CD4-positive, alpha-beta memory T cell (primary cell): ENCODE measurements around the gene ZNF646. TPM values are rescaled to one million over a fixed set of nuclear protein-coding genes. Genes with fewer than 3 reads are reported as not detected.

Source experiments
- CTCF ChIA-PET: fragments of 350-600 bp; sonication (Branson Sonifier 250); formaldehyde crosslinking; loops from one replicate; lab custom pipeline; 2021; ENCODE audit warnings: inconsistent platforms; ENCODE audit not compliant: partially characterized antibody; lab: Charles Lee
- POLR2A ChIA-PET: fragments of 350-600 bp; sonication (Branson Sonifier 250); formaldehyde crosslinking; loops from one replicate; lab custom pipeline; 2021; ENCODE audit not compliant: partially characterized antibody; lab: Charles Lee
- DNase-seq, 5 donors: peaks; one replicate each; pipeline versions ENCODE4 v3.0.0 to v3.0.0-alpha.2; 2020 to 2022; ENCODE audit warnings: mixed read lengths in 1 of 5
- H3K27ac ChIP-seq: one replicate; pipeline ENCODE4 v1.7.0; 2013; ENCODE audit warnings: low read depth, low read length
- H3K27me3 ChIP-seq: 2 replicates; pipeline ENCODE4 v1.7.0; 2013; ENCODE audit warnings: mild to moderate bottlenecking, low read length, moderate library complexity; ENCODE audit not compliant: insufficient read depth
- H3K36me3 ChIP-seq: 2 replicates; pipeline ENCODE4 v1.7.0; 2013; ENCODE audit warnings: mild to moderate bottlenecking, low read length, moderate library complexity; ENCODE audit not compliant: insufficient read depth
- H3K4me1 ChIP-seq: 2 replicates; pipeline ENCODE4 v1.7.0; 2013; ENCODE audit warnings: mild to moderate bottlenecking, low read length, moderate library complexity; ENCODE audit not compliant: insufficient read depth
- H3K4me3 ChIP-seq, 2 donors: one replicate each; pipeline ENCODE4 v1.7.0; 2013; ENCODE audit warnings: low read length in 2 of 2, mild to moderate bottlenecking in 1 of 2
- H3K9me3 ChIP-seq, 2 donors: one replicate each; pipeline ENCODE4 v1.7.0; 2013; ENCODE audit warnings: low read length in 2 of 2, control low read depth in 1 of 2; ENCODE audit not compliant: control insufficient read depth in 1 of 2
- H3K27ac Mint-ChIP-seq, 7 donors: one replicate each; pipeline ENCODE4 v1.8.0; 2020 to 2021; ENCODE audit warnings: mixed read lengths in 7 of 7, mild to moderate bottlenecking in 6 of 7, inconsistent platforms in 3 of 7, moderate library complexity in 3 of 7
- H3K27me3 Mint-ChIP-seq, 2 donors: one replicate each; pipeline ENCODE4 v1.8.0; 2020 to 2021; ENCODE audit warnings: mixed read lengths in 2 of 2
- H3K36me3 Mint-ChIP-seq, 2 donors: one replicate each; pipeline ENCODE4 v1.8.0; 2020 to 2021; ENCODE audit warnings: mixed read lengths in 2 of 2, inconsistent platforms in 1 of 2, mild to moderate bottlenecking in 1 of 2
- H3K4me1 Mint-ChIP-seq, 4 donors: one replicate each; pipeline ENCODE4 v1.8.0; 2020 to 2021; ENCODE audit warnings: mixed read lengths in 4 of 4, mild to moderate bottlenecking in 1 of 4
- H3K4me3 Mint-ChIP-seq, 8 donors: one replicate each; pipeline ENCODE4 v1.8.0; 2020 to 2021; ENCODE audit warnings: mixed read lengths in 8 of 8, mild to moderate bottlenecking in 7 of 8, moderate library complexity in 6 of 8, inconsistent platforms in 3 of 8
- H3K9me3 Mint-ChIP-seq, 8 donors: one replicate each; pipeline ENCODE4 v1.8.0; 2020 to 2021; ENCODE audit warnings: mixed read lengths in 8 of 8, mild to moderate bottlenecking in 5 of 8, inconsistent platforms in 3 of 8, moderate library complexity in 1 of 8
- intact Hi-C: fragments of 100-400 bp; cut with micrococcal nuclease; formaldehyde crosslinking; loops from one replicate; pipeline ENCODE4 v1.15.1; 2023
- polyA plus RNA-seq, 2 donors: library from polyadenylated mRNA; unstranded; fragments of 300-500 nt; fragmentation: Illumina TruSeq; gene quantifications; one replicate each; pipeline ENCODE4 v1.2.3, GENCODE V29; 2021
- total RNA-seq, 2 experiments: library from RNA; stranded (reverse); gene quantifications; one replicate each; pipeline ENCODE4 v1.2.3, GENCODE V29; 2021

ZNF646 gene
- total and polyA plus RNA-seq, 4 experiments from 2014 or later, result 0.77 to 47.0 (median 27.9) TPM

GRCh38 chr16:31110106-31111034 lies 36.1 kb downstream of the ZNF646 start:
- CTCF ChIA-PET, result interaction anchor here (3.1 kb wide), 1 partner anchor 32 kb away, joined by 10 read pairs; no protein-coding TSS in a partner anchor
- H3K27ac Mint-ChIP-seq, result peak overlapping the region in 3 of 7 donors; percentile 56 to 70 (median 59)
- POLR2A ChIA-PET, result interaction anchor here (0.7 to 3.0 kb wide), 3 partner anchors 7 to 70 kb away, joined by 3 to 15 read pairs (median 8); partner anchors contain the start of genes FUS and KAT8

DNA sequence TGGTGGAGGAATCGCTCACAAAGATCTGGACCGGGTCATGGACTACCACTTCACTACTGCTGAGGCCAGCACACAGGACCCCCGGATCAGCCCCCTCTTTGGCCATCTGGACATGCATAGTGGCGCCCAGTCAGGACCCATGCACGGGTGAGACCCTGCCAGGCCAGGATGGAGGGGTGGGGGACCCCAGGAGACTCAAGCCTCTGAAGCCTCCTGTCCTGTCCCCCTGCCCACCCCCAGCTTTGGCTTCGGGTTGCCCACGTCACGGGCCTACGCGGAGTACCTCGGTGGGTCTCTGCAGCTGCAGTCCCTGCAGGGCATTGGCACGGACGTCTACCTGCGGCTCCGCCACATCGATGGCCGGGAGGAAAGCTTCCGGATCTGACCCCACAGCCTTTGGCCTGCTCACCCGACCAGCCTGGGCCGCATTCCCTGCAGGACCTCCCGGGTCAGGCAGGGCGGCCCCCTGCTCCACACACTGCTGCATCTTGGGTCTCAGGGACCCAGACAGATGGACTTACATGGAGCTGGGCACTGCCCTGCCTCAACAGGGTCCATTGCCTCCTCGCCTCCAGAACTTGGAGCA lies 37.8 kb downstream of the ZNF646 start:
- H3K36me3 Mint-ChIP-seq, result peaks cover 3 to 20% of the 10 kb centered on the region in 2 donors
- CTCF ChIA-PET, result interaction anchor here (3.1 kb wide), 1 partner anchor 30 kb away, joined by 10 read pairs; no protein-coding TSS in a partner anchor
- no peak overlapping the region for H3K4me3 Mint-ChIP-seq
- no peak overlapping the region for H3K27ac ChIP-seq
- H3K27ac Mint-ChIP-seq, result peak overlapping the region in 1 of 7 donors; percentile 42
- H3K27me3 Mint-ChIP-seq, result no peaks in the 10 kb centered on the region
- peaks cover 7 to 19% (median 13%) of the 10 kb centered on the region in 4 donors for H3K4me1 Mint-ChIP-seq
- no peaks in the 10 kb centered on the region for H3K9me3 ChIP-seq
- no peak overlapping the region for H3K4me3 ChIP-seq
- no peaks in the 10 kb centered on the region for H3K27me3 ChIP-seq
- peaks cover 6% of the 10 kb centered on the region for H3K36me3 ChIP-seq
- POLR2A ChIA-PET, result interaction anchor here (0.8 to 0.9 kb wide), 2 partner anchors 30 to 68 kb away, joined by 3 to 4 read pairs; partner anchors contain the start of gene FUS
- no peak for DNase-seq
- peaks cover 0 to 2% (median 0%) of the 10 kb centered on the region in 8 donors for H3K9me3 Mint-ChIP-seq
- intact Hi-C loops, result no loop called here
- H3K4me1 ChIP-seq, result peaks cover 16% of the 10 kb centered on the region

More at GRCh38 chr16:31110106-31111034, 36.1 kb downstream of the ZNF646 start:
- DNase-seq, result no peak
- Histone ChIP-seq H3K27ac (no peak overlapping the region), H3K27me3 (no peaks in the 10 kb centered on the region), H3K4me3 (no peak overlapping the region), H3K9me3 (no peaks in the 10 kb centered on the region), H3K4me1 (peaks cover 20% of the 10 kb centered on the region), H3K36me3 (peaks cover 6% of the 10 kb centered on the region)
- intact Hi-C loops, result no loop called here
- Mint-ChIP-seq H3K36me3 (peaks cover 3 to 20% of the 10 kb centered on the region in 2 donors), H3K4me3 (peak overlapping the region in 7 of 8 donors; percentile 26 to 74 (median 57)), H3K4me1 (peaks cover 8 to 23% (median 15%) of the 10 kb centered on the region in 4 donors), H3K9me3 (peaks cover 0 to 2% (median 0%) of the 10 kb centered on the region in 8 donors), H3K27me3 (no peaks in the 10 kb centered on the region)

DNA sequence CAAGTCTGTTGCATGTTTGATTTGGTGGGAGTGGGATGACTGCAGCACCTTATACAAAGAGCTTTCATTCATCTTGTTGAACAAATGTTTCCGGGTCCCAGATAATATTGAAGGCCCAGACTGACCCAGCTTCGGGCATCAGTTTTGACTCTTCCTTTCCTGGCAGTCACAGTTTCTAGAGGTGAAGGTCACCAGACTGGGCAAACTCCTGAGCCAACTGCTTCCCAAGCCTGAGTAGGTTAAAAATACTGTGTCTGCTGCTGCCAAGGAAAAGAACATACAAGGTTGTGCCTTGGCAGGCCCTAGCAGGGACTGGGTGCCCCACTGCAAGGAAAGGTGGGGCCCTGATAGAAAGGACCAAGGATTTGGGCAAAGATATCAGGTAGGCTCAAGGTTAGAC lies 38.5 kb downstream of the ZNF646 start:
- POLR2A ChIA-PET, result interaction anchor here (1.6 kb wide), 1 partner anchor 67 kb away, joined by 8 read pairs; the partner anchor contains the start of gene FUS
- H3K4me3 ChIP-seq, result no peak overlapping the region
- intact Hi-C loops, result no loop called here
- peaks cover 0 to 2% (median 0%) of the 10 kb centered on the region in 8 donors for H3K9me3 Mint-ChIP-seq
- no peak overlapping the region for H3K27ac Mint-ChIP-seq
- peaks cover 6% of the 10 kb centered on the region for H3K36me3 ChIP-seq
- no peaks in the 10 kb centered on the region for H3K9me3 ChIP-seq
- no peaks in the 10 kb centered on the region for H3K27me3 Mint-ChIP-seq
- peaks cover 12% of the 10 kb centered on the region for H3K4me1 ChIP-seq
- H3K27ac ChIP-seq, result no peak overlapping the region
- CTCF ChIA-PET, result no interaction called here
- peak overlapping the region in 1 of 8 donors; percentile 6 for H3K4me3 Mint-ChIP-seq
- no peaks in the 10 kb centered on the region for H3K27me3 ChIP-seq
- no peak for DNase-seq
- H3K4me1 Mint-ChIP-seq, result peaks cover 4 to 20% (median 10%) of the 10 kb centered on the region in 4 donors
- peaks cover 3 to 23% of the 10 kb centered on the region in 2 donors for H3K36me3 Mint-ChIP-seq

DNA sequence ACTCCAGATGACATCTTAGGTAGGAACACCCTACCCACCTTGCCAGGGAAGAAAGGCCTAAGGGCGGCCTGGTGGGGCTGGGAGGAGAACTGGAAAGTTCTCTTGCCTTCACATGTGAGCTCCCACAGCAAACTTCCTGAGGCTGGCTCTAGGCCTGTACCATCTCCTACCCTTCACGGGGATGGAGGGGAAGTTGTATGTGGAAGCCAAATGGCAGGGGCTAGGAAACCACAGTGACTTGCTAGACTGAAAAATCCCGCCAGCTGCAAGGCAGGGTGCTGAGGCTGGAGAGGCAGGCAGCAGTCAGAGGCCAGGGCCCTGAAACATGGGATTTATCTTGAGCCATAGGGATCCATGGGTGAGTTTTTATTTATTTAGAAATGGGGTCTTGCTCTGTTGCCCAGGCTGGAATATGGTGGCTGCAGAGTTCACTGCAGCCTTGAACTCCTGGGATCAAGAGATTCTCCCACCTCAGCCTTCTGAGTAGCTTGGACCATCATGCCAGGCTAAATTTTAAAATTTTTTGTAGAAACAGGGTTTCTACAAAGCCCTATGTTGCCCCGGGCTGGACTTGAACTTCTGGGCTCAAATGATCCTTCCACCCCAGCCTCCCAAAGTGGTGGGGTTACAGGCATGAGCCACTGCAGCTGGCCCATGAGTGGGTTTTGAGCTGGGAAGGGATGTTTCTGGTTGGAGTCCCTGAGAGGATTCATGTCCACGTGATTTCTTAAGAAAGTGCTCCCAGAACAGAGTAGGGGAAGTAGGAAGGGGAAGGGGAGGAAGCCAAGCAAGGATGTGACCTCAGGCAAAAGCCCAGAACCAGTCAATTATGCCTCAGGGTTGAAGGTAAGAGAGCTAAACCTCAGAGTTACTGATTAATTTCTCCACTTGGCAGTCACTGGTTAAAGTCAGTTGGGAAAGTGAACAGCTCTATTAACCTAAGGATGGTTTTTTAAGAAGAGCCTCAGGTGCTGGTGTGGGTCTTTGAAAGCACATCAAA lies 39.2 kb downstream of the ZNF646 start:
- no peak for DNase-seq
- peaks cover 0 to 2% (median 0%) of the 10 kb centered on the region in 8 donors for H3K9me3 Mint-ChIP-seq
- H3K4me1 Mint-ChIP-seq, result peaks cover 6 to 22% (median 12%) of the 10 kb centered on the region in 4 donors
- H3K4me3 Mint-ChIP-seq, result no peak overlapping the region
- H3K4me3 ChIP-seq, result no peak overlapping the region
- no peaks in the 10 kb centered on the region for H3K27me3 Mint-ChIP-seq
- H3K27ac ChIP-seq, result no peak overlapping the region
- H3K4me1 ChIP-seq, result peaks cover 13% of the 10 kb centered on the region
- H3K27ac Mint-ChIP-seq, result peak overlapping the region in 3 of 7 donors; percentile 14 to 80 (median 22)
- no peaks in the 10 kb centered on the region for H3K9me3 ChIP-seq
- CTCF ChIA-PET, result interaction anchor here (0.6 to 1.5 kb wide), 2 partner anchors 29 to 45 kb away, joined by 3 to 4 read pairs; no protein-coding TSS in a partner anchor
- no peaks in the 10 kb centered on the region for H3K27me3 ChIP-seq
- peaks cover 6% of the 10 kb centered on the region for H3K36me3 ChIP-seq
- intact Hi-C loops, result no loop called here
- POLR2A ChIA-PET, result interaction anchor here (1.6 kb wide), 1 partner anchor 67 kb away, joined by 8 read pairs; the partner anchor contains the start of gene FUS
- H3K36me3 Mint-ChIP-seq, result peaks cover 3 to 28% of the 10 kb centered on the region in 2 donors

DNA sequence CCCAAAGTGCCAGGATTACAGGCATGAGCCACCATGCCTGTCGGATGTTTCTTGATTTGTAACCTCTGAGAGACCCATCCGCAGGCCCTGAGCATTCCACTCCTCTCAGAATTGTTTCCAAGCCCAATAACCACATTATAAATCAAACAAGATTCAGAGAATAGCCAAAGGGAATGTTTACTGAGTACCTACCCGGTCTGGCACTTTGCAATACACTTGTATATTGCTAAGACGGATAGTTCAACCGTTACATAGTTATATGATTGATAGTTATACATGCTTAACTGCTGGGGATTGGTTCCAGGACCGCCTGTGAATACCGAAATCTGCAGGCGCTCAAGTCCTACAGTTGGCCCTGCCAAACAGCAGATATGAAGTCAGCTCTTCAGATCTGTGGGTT lies 40.2 kb downstream of the ZNF646 start:
- Histone ChIP-seq H3K4me1 (peaks cover 11% of the 10 kb centered on the region), H3K4me3 (no peak overlapping the region), H3K27me3 (no peaks in the 10 kb centered on the region), H3K27ac (no peak overlapping the region), H3K36me3 (peaks cover 16% of the 10 kb centered on the region), H3K9me3 (no peaks in the 10 kb centered on the region)
- Mint-ChIP-seq H3K9me3 (peaks cover 0 to 2% (median 0%) of the 10 kb centered on the region in 8 donors), H3K4me3 (peak overlapping the region in 1 of 8 donors; percentile 17), H3K27ac (no peak overlapping the region), H3K4me1 (peaks cover 9 to 25% (median 15%) of the 10 kb centered on the region in 4 donors), H3K36me3 (peaks cover 3 to 32% of the 10 kb centered on the region in 2 donors), H3K27me3 (no peaks in the 10 kb centered on the region)
- POLR2A ChIA-PET, result interaction anchor here (1.6 kb wide), 1 partner anchor 66 kb away, joined by 8 read pairs; the partner anchor contains the start of gene FUS
- DNase-seq, result no peak
- CTCF ChIA-PET, result interaction anchor here (0.8 to 1.5 kb wide), 2 partner anchors 15 to 28 kb away, joined by 3 to 4 read pairs; no protein-coding TSS in a partner anchor
- intact Hi-C loops, result no loop called here
